GM19099 (cell line): Measurements from ENCODE around the gene MT2A.

Experiments
- POLR2A ChIP-seq: IDR thresholded peaks from 3 replicates; pipeline ENCODE4 v1.6.1; 2011; ENCODE audit warnings: low read depth; ENCODE audit not compliant: insufficient read length; ENCODE audit errors: extremely low read depth

MT2A gene

DNA sequence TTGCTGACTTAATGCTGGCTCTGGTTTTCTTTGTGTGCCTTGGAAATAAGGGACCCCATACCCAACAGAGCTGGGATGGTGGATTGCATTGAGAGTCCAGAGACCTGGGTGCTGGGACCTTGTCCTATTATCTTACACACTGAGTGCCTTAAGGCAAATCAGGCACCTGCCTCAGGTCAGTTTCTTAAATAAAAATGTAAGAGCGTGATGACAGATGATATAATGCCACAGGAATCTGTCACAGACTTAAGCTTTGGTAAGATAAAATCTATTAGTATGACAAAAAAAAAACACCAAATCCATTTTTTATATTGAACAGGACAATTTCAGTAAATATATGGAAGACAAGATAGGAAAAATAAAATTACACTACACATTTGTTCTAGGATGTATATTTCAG lies 31.7 kb downstream of the MT2A start:
- TF ChIP-seq POLR2A: no peak

DNA sequence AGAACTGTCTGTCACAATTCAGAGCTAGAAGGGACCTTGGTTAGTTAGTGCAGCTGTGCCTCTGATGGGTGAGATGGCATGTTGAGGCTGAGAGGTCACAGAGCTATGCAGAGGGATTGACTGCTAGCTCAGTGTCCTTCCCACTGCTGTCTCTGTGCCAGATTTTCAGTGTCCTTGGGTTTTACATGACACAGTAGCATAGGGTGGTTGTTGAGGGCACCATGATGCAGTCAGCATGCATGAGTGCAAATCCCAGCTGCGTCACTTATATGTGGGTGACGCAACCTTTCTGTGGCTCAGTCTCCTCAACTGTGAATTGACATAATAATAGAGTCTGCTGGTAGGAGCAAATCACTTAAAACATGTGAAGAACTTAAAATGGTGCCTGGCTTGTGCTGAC lies 32.8 kb downstream of the MT2A start:
- TF ChIP-seq POLR2A: no peak

DNA sequence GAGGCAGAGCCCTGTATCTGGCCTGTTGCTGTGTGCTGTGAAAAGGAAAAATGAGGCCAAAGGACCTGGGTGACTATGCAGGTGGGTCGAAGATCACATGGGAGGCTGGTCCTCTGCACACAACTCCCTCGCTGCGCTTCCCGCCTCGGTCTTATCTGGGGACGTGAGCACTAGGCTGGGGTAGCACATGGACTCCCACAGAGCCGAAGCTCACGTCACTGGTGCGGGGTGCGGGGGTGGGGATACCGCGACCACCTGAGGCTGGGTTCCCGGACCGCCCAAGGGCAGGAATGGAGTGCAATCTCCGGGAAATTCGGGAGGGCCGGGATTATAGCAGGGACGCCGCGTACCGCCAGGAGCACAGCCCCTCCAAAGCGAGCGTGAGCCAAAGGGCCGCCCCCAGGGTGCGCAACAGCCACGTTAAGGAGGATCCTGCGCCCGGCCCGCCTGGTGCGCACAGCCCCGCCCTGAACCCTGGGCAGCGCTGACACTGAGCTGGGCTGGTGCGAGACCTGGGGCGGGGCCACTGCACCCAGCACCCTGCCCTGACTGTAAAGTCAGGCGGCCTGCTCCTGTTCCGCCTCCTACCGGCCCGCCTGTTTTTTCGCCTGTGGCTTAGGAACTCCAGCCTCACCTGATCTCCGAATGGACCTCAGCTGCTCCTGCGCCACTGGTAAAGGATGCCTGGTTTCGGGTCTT lies 34.8 kb downstream of the MT2A start:
- no peak for TF ChIP-seq POLR2A

DNA sequence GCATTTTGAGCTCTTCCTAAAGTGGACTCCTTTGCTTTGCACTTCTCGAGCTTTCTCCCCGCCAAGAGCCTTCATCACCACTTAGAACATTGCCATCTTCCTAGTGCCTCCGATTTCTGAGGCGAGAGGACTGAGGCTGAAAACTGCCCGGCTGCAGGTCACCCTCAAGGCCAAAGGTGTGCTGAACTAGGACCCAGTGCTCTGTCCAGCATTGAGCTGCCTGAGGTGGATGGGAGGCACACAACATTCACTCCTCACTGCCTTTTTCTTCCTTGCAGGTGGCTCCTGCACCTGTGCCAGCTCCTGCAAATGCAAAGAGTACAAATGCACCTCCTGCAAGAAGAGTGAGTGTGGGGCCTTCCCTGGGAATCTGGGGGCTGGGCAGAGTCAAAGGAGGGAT lies 35.4 kb downstream of the MT2A start:
- TF ChIP-seq POLR2A: no peak

DNA sequence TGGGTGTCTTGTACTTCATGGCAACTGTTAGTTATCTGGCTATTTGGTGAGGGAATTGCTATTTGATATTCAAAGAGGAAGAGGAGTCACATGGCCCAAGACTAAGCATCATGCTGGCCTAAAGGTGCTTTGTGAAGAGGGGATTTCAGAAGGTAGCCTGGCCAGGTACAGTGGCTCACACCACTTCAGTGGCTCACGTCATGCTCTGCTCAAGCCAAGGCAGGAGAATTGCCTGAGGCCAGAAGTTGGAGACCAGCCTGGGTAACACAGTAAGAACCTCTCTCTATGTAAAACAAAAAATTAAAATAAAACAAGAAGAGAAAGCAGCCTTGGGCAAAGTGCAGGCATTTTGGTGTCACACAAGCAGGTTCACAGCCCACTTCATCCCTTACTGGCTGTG lies 36.9 kb downstream of the MT2A start:
- TF ChIP-seq POLR2A: no peak

DNA sequence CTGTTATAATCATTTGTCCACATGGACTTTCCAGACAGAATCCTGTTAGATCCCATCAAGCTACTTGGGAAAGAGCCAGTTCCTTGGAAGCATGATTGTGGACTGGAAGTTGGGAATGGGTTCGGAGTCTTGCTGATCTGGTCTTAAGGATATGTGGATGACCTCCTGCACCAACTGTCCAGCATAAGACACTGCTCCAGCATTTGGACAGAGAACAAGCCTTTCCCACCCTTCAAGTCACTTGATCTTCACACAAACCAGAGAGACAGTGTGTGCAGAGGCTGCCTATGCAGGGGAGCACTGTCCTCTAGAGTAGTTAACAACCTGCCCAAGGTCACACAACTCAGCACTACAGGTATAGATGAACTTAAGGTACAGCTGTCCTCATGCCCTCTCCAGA lies 37.5 kb downstream of the MT2A start:
- no peak for TF ChIP-seq POLR2A

DNA sequence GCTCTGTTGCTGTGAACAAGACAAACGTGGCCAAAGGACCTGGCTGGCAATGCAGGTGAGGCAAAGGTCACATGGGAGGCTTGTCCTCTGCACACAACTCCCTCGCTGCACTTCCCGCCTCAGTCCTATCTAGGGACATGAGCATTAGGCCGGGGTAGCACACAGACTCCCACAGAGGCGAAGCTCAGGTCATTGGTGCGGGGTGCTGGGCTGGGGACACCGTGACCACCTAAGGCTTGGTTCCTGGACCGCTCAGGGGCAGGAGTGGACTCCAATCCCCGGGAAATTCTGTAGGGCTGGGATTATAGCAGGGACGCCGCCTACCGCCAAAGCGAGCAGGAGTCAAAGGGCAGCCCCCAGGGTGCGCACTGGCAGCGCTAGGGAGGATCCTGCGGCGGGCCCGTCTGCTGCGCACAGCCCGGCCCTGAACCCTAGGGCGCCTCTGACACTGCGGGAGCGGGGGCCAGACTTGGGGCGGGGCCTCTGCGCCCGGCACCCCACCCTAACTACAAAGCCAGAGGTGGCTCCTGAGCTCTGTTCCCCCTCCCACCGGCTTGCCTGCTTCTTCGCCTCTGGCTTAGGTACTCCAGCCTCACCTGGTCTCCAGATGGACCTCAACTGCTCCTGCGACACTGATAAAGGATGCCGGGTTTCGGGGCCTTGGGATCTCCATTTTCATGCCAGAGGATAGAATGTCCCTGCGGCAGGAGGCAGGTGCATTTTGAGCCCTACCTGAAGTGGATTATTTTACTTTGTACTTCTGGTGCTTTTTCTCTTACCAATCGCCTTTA lies 39.5 kb downstream of the MT2A start:
- TF ChIP-seq POLR2A: no peak

DNA sequence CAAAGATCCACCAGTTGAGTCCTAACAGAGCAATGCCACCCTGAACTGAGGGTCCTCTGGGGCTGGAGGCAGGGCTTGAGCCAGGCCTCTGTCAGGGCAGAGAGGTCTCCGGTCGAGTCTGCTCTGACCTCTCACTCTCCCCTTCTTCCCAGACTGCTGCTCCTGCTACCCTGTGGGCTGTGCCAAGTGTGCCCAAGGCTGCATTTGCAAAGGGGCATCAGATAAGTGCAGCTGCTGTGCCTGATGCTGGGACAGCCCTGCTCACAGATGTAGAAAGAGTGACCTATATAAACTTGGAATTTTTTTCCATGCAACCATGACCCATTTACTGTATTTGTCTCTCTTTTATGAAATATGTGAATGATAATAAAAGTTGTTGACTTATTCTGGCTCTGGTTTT lies 40.9 kb downstream of the MT2A start:
- TF ChIP-seq POLR2A: no peak

DNA sequence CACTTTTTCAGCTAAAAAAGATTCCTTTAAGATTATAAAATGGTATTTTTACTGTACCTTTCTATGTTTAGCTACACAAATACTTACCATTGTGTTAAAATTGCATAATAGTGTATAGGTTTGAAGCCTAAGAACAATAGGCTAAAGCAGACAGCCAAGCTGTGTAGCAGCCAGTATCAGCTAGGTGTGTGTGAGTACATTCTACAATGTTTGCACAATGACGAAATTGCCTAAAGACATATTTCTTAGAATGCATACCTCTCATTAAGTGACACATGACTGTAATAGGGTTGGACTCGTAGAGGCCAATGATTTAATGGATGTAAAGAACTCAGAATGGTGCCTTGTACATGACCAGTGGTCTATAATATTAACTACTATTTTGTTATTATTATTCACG lies 41.4 kb downstream of the MT2A start:
- no peak for TF ChIP-seq POLR2A

DNA sequence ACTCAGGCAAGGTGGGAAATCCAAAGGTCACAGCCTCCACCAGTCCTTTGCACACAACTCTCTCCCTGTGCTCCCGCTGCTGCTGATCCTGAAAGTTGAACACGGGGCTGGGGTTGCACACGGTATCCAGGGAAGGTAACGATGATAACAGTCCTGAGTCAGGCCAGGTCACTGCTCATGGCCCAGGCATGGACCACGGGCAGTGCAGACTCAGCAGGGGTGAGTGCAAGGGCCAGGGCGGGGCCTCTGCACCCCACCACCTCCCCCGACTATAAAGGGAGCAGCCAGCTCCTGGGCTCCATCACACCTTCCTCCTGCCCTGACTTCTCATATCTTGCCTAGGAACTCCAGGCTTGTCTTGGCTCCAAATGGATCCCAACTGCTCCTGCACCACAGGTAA lies 43.2 kb downstream of the MT2A start, which contains the start of gene MT1B:
Gene MT1B, plus strand, starts transcription at position 301 of the 400 bp plus-strand sequence. Its CDS starts 68 bp downstream, at position 369.
- TF ChIP-seq POLR2A: no peak

DNA sequence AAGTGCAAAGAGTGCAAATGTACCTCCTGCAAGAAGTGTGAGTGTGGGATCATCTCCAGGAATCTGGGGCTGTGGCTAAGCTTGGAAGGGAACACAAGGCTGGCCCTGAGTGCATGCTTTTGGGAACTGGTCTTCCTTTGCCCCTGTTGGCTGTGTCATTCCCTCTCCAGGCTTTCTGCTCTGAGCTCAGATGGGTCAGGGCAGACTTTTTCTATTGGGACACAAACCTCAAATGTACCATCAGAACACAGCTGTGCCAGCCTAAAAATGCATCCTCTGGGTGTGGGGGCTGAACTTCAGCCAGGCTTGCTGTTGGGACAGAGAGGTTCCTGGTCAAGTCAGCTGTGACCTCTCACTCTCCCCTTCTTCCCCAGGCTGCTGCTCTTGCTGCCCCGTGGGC lies 44.2 kb downstream of the MT2A start:
- TF ChIP-seq POLR2A: no peak

DNA sequence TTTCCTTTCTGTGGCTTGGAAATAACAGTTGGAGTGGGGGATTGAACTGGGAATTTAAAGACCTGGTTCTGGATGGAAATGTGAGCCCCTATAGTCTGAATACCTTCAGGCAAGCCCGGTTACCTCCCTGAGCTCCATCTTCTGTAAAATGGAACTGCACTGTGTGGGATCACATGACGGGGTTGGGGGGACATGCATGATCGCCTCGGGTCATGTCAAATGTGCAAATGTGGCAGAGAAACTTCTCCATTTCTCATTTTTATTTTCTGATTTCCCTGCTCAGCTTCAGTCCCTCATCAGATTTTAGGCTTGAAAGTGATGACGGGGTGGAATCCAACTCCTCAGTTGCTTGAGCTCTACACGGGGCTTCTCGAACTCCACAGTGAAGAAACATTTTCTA lies 44.8 kb downstream of the MT2A start:
- TF ChIP-seq POLR2A: no peak

DNA sequence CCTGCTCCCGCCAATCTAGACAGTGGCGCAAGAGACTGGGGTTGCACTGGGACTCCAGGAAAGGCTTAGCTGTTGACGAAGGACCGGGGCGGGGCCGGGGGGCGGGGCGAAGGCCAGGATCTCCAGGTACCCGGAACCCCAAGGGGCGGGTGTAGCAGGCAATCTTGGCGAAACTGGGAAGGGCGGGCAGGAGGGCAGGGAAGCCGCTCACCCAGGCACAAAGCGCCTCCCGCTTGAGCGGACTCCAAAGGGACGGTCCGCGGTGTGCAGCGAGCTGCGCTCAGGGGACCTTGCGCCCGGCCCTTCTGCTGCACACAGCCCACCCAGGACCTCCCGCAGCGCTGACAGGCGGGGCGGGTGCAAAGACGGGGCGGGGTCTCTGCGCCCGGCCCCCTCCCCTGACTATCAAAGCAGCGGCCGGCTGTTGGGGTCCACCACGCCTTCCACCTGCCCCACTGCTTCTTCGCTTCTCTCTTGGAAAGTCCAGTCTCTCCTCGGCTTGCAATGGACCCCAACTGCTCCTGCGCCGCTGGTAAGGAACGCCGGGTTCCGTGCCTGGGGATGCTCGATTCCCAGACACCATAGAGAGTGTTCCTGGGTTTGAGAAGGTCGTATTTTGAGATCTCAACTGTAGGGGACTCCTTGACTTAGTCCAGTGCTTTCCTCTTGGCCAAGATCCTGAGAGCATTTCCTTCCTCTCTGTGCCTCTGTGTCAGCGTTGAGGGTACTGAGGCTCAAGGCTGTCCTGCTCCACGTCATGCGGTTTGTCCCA lies 49.4 kb downstream of the MT2A start, which contains the start of gene MT1F:
Gene MT1F, plus strand, starts transcription at position 405 of the 772 bp plus-strand sequence. Its CDS starts 100 bp downstream, at position 505.
- no peak for TF ChIP-seq POLR2A

DNA sequence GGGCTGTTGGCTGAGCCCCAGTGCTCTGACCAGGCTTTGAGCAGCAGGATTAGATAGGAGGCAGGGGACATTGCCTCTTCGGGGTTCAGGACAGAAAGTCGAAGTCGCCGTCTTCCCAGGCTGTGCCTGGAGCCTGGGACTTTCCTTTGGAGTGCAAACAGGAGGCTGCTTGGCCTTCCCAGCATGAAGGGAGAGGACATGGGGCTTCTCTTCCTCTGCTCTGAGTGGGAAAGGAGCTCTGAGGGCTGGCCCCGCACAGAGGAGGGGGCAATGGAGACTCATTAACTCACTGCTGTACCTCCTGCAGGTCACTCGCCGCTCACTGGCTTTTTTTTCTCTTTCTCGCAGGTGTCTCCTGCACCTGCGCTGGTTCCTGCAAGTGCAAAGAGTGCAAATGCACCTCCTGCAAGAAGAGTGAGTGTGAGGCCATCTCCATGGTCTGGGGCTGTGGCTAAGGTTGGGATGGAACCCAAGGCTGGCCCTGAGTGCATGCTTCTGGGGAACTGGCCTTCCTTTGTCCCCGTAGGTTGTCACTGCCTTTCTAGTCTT lies 50.0 kb downstream of the MT2A start:
- no peak for TF ChIP-seq POLR2A
